NOMO-1 treated with dmso at 0.1 percent for 144 hours (cell line): ENCODE results near the gene LRMDA.

ENCODE experiments used
- DNase-seq: peaks from one replicate; lab custom pipeline; 2025; ENCODE audit not compliant: unreplicated experiment; lab: John Stamatoyannopoulos, UW

LRMDA gene

GRCh38 chr10:76334255-76334654 is 902.8 kb downstream of the LRMDA start:
- no peak for DNase-seq

GRCh38 chr10:76336213-76336963 is 905.0 kb downstream of the LRMDA start:
- no peak for DNase-seq

- no peak for DNase-seq
Measured at GRCh38 chr10:76337641-76338040, 906.2 kb downstream of the LRMDA start.

- DNase-seq, result no peak
Measured at GRCh38 chr10:76338187-76338586, 906.8 kb downstream of the LRMDA start.

GRCh38 chr10:76341740-76342139 is 910.3 kb downstream of the LRMDA start:
- no peak for DNase-seq

GRCh38 chr10:76342996-76343395 is 911.6 kb downstream of the LRMDA start:
- DNase-seq, result no peak

- no peak for DNase-seq
Measured at GRCh38 chr10:76347832-76348231, 916.4 kb downstream of the LRMDA start.

- DNase-seq, result no peak
Measured at GRCh38 chr10:76350583-76350982, 919.2 kb downstream of the LRMDA start.

GRCh38 chr10:76352300-76352699 is 920.9 kb downstream of the LRMDA start:
- DNase-seq, result no peak

- no peak for DNase-seq
Measured at GRCh38 chr10:76353237-76353851, 921.9 kb downstream of the LRMDA start.

GRCh38 chr10:76354212-76354738 is 922.9 kb downstream of the LRMDA start:
- no peak for DNase-seq

- DNase-seq, result no peak
Measured at GRCh38 chr10:76354921-76355320, 923.5 kb downstream of the LRMDA start.

GRCh38 chr10:76356557-76356956 is 925.1 kb downstream of the LRMDA start:
- no peak for DNase-seq

- DNase-seq, result no peak
Measured at GRCh38 chr10:76357726-76358415, 926.4 kb downstream of the LRMDA start.

- DNase-seq, result no peak
Measured at GRCh38 chr10:76358743-76359395, 927.4 kb downstream of the LRMDA start.

GRCh38 chr10:76375761-76376160 is 944.3 kb downstream of the LRMDA start:
- no peak for DNase-seq

- DNase-seq, result peak; percentile 74
Measured at GRCh38 chr10:76382381-76382851, 951.0 kb downstream of the LRMDA start.

- no peak for DNase-seq
Measured at GRCh38 chr10:76388321-76389023, 957.0 kb downstream of the LRMDA start.

GRCh38 chr10:76393875-76394706 is 962.7 kb downstream of the LRMDA start:
- no peak for DNase-seq

GRCh38 chr10:76394707-76395042 is 963.3 kb downstream of the LRMDA start:
- no peak for DNase-seq
